ENCODE results near the gene MAP3K3.

Gene MAP3K3

DNA sequence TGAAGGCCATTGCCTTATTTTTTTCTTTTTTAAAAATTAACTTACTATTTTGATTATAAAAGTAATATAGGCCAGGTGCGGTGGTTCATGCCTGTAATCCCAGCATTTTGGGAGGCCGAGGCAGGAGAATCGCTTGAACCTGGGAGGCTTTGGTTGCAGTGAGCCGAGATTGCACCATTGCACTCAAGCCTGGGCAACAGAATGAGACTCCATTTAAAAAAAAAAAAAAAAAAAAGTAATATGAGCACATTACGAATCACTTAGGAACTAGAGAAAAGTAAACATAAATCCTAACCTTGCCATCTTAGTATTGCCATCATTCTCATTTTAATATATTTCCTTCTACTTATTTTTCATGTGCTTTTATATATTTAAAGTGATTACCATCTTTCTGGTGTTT lies 34.4 kb upstream of the MAP3K3 start:
- TF ChIP-seq CREB1 (IDR thresholded peaks at IDR 0.05; ENCODE audit: low read depth) (no peak), YY1 (IDR thresholded peaks at IDR 0.05; ENCODE audit: low read depth) (no peak), USF1 (IDR thresholded peaks at IDR 0.05) (no peak), RAD21 (IDR thresholded peaks at IDR 0.05; ENCODE audit: low read depth) (no peak), TEAD4 (IDR thresholded peaks at IDR 0.05) (no peak), CEBPB (IDR thresholded peaks at IDR 0.05) (no peak), REST (IDR thresholded peaks at IDR 0.05; ENCODE audit: low read depth) (no peak), EGR1 (IDR thresholded peaks at IDR 0.05) (no peak), TCF12 (IDR thresholded peaks at IDR 0.05; ENCODE audit: low read depth) (no peak), NFIC (IDR thresholded peaks at IDR 0.05) (no peak), TAF1 (IDR thresholded peaks at IDR 0.05; ENCODE audit: low read depth) (no peak), ZBTB7A (IDR thresholded peaks at IDR 0.05; ENCODE audit: low read depth) (no peak), FOXM1 (IDR thresholded peaks at IDR 0.05; ENCODE audit: borderline replicate concordance, low read depth) (no peak), EP300 (IDR thresholded peaks at IDR 0.05; ENCODE audit: borderline replicate concordance) (no peak)
- TF ChIP-seq, protein P1, sequence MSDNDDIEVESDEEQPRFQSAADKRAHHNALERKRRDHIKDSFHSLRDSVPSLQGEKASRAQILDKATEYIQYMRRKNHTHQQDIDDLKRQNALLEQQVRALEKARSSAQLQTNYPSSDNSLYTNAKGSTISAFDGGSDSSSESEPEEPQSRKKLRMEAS (IDR thresholded peaks at IDR 0.05): no peak

- TF ChIP-seq EP300 (IDR thresholded peaks at IDR 0.05; ENCODE audit: borderline replicate concordance) (no peak), USF1 (IDR thresholded peaks at IDR 0.05) (no peak), YY1 (IDR thresholded peaks at IDR 0.05; ENCODE audit: low read depth) (no peak), ZBTB7A (IDR thresholded peaks at IDR 0.05; ENCODE audit: low read depth) (no peak), NFIC (IDR thresholded peaks at IDR 0.05) (no peak), CEBPB (IDR thresholded peaks at IDR 0.05) (no peak), EGR1 (IDR thresholded peaks at IDR 0.05) (no peak), RAD21 (IDR thresholded peaks at IDR 0.05; ENCODE audit: low read depth) (no peak), TCF12 (IDR thresholded peaks at IDR 0.05; ENCODE audit: low read depth) (no peak), TAF1 (IDR thresholded peaks at IDR 0.05; ENCODE audit: low read depth) (no peak), REST (IDR thresholded peaks at IDR 0.05; ENCODE audit: low read depth) (no peak), CREB1 (IDR thresholded peaks at IDR 0.05; ENCODE audit: low read depth) (no peak), TEAD4 (IDR thresholded peaks at IDR 0.05) (no peak), FOXM1 (IDR thresholded peaks at IDR 0.05; ENCODE audit: borderline replicate concordance, low read depth) (no peak)
- TF ChIP-seq, protein P1 (IDR thresholded peaks at IDR 0.05): no peak
Observed at GRCh38 chr17:63588797-63589196, 33.4 kb upstream of the MAP3K3 start.

DNA sequence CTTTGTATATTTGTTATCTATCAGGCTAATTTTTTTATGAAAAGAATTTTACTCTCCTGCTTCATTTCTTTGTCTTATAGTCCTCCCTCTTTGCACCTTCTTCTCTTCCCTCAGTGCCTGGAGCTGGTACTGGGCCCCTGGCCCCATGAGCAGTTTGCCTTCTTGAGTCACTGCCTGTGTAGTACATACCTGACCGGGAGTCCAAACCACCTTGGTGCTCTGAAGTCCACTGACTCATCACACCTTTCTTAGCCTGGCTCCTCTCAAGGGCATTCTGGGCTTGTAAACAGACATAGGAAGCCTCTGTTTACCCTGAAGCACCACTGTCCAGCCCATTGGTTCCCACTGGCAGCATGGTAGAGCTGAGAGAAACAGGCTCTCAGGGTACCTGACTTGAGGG lies 32.6 kb upstream of the MAP3K3 start:
- TF ChIP-seq REST (IDR thresholded peaks at IDR 0.05; ENCODE audit: low read depth) (no peak), NFIC (IDR thresholded peaks at IDR 0.05) (no peak), EP300 (IDR thresholded peaks at IDR 0.05; ENCODE audit: borderline replicate concordance) (no peak), YY1 (IDR thresholded peaks at IDR 0.05; ENCODE audit: low read depth) (no peak), ZBTB7A (IDR thresholded peaks at IDR 0.05; ENCODE audit: low read depth) (no peak), CEBPB (IDR thresholded peaks at IDR 0.05) (no peak), USF1 (IDR thresholded peaks at IDR 0.05) (no peak), TEAD4 (IDR thresholded peaks at IDR 0.05) (no peak), EGR1 (IDR thresholded peaks at IDR 0.05) (no peak), CREB1 (IDR thresholded peaks at IDR 0.05; ENCODE audit: low read depth) (no peak), TCF12 (IDR thresholded peaks at IDR 0.05; ENCODE audit: low read depth) (no peak), FOXM1 (IDR thresholded peaks at IDR 0.05; ENCODE audit: borderline replicate concordance, low read depth) (no peak)

DNA sequence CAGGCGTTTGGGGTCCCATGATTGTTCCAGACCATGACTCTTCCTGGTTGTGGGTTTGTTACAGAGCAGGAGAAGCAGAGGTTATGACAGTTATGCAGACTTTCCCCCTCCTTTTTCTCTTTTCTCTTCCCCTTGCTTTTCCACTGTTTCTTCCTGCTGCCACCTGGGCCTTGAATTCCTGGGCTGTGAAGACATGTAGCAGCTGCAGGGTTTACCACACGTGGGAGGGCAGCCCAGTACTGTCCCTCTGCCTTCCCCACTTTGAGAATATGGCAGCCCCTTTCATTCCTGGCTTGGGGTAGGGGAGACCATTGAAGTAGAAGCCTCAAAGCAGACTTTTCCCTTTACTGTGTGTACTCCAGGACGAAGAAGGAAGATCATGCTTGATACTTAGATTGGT lies 29.4 kb upstream of the MAP3K3 start:
- TF ChIP-seq EGR1 (IDR thresholded peaks at IDR 0.05): no peak
- no peak for TF ChIP-seq YY1 (IDR thresholded peaks at IDR 0.05; ENCODE audit: low read depth)
- TF ChIP-seq RAD21 (IDR thresholded peaks at IDR 0.05; ENCODE audit: low read depth): no peak
- no peak for TF ChIP-seq EP300 (IDR thresholded peaks at IDR 0.05; ENCODE audit: borderline replicate concordance)
- TF ChIP-seq FOXM1 (IDR thresholded peaks at IDR 0.05; ENCODE audit: borderline replicate concordance, low read depth): no peak
- TF ChIP-seq CEBPB (IDR thresholded peaks at IDR 0.05): no peak
- TF ChIP-seq CREB1 (IDR thresholded peaks at IDR 0.05; ENCODE audit: low read depth): no peak
- no peak for TF ChIP-seq REST (IDR thresholded peaks at IDR 0.05; ENCODE audit: low read depth)
- no peak for TF ChIP-seq TCF12 (IDR thresholded peaks at IDR 0.05; ENCODE audit: low read depth)
- TF ChIP-seq USF1 (IDR thresholded peaks at IDR 0.05): no peak
- no peak for TF ChIP-seq NFIC (IDR thresholded peaks at IDR 0.05)
- no peak for TF ChIP-seq ZBTB7A (IDR thresholded peaks at IDR 0.05; ENCODE audit: low read depth)
- no peak for TF ChIP-seq TEAD4 (IDR thresholded peaks at IDR 0.05)
- TF ChIP-seq TAF1 (IDR thresholded peaks at IDR 0.05; ENCODE audit: low read depth): no peak
- TF ChIP-seq, protein P1 (IDR thresholded peaks at IDR 0.05): no peak
